NCI-H1417 treated with DMSO at 0.1 percent for 48 hours (cell line): ENCODE measurements around the gene WDR13.
"Not testable (repeated sequence)": the region's sequence is repeated elsewhere in the genome, so short reads cannot be mapped to it uniquely, and the experiment has no call there.

Experiments
- DNase-seq: peaks from one replicate; lab custom pipeline; 2025; lab: John Stamatoyannopoulos, UW

WDR13 gene

DNA sequence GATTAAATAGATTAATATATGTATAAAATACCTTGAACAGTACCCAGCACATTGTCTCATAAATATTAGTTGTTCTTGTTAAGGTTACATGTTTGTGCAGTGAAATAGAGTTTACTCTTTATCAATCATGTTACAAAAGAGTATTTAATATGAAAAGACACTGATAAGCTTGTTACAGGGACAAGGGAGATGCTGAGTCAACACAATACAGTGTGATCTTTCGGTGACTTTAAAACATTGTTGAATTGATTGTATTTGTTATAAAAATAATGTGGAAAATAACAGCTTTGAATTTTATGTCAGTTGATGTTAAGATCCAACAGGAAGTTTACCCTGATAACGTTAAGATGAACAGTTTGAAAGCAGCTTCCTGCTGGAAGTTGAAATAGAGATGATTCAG lies 1.4 kb upstream of the WDR13 start:
- no peak for DNase-seq

DNA sequence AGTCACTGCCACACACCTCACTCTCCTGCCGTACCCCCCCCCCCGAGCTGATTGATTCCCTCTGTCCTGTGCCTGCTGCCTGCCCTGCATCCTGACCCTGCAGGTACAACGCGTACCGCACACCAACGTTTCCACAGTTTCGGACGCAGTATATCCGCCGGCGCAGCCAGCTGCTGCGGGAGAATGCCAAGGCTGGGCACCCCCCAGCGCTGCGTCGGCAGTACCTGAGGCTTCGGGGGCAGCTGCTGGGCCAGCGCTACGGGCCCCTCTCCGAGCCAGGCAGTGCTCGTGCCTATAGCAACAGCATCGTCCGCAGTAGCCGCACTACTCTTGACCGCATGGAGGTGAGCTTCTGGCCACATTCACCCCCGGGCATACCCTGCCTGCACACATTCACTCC lies 1.3 kb downstream of the WDR13 start:
- no peak for DNase-seq

DNA sequence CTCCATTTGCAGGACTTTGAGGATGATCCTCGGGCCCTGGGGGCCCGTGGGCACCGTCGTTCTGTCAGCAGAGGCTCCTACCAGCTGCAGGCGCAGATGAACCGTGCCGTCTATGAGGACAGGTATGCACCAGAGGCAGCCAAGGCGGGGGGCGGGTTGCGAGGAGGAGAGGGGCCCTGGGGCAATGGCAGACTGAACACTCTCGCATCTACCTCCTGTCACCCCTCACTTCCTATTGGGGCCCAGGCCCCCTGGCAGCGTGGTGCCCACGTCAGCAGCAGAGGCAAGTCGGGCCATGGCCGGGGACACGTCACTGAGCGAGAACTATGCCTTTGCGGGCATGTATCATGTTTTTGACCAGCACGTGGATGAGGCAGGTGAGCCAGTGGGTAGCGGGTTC lies 2.0 kb downstream of the WDR13 start:
- DNase-seq: no peak

DNA sequence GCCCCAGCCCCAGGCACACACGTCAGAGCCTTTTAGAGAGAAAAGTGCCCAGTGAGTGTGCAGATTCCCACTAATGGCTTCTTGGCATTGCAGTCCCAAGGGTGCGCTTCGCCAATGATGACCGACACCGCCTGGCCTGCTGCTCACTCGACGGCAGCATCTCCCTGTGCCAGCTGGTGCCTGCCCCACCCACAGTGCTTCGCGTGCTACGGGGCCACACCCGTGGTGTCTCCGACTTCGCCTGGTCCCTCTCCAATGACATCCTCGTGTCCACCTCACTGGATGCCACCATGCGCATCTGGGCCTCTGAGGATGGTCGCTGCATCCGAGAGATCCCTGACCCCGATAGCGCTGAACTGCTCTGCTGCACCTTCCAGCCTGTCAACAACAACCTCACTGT lies 2.9 kb downstream of the WDR13 start:
- DNase-seq: no peak

DNA sequence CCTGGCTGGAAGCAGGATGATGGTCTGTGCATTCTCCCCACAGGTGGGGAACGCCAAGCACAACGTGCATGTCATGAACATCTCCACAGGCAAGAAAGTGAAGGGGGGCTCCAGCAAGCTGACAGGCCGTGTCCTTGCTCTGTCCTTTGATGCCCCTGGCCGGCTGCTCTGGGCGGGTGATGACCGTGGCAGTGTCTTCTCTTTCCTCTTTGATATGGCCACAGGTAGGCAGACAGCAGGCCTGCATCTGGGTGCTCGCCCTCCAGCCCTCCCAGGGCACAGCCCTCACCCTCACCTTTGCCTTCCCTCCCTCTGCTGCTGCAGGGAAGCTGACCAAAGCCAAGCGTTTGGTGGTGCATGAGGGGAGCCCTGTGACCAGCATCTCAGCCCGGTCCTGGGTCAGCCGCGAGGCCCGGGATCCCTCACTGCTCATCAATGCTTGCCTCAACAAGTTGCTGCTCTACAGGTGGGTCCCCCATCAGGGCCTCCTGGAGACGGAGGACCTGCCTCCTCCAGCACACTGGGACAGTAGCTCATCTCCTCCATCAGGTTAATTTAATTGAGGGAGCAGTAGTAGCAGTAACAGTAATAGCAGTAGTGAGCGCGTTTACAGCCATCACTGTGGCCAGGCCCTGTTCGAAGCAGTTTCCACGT lies 4.6 kb downstream of the WDR13 start:
- no peak for DNase-seq

DNA sequence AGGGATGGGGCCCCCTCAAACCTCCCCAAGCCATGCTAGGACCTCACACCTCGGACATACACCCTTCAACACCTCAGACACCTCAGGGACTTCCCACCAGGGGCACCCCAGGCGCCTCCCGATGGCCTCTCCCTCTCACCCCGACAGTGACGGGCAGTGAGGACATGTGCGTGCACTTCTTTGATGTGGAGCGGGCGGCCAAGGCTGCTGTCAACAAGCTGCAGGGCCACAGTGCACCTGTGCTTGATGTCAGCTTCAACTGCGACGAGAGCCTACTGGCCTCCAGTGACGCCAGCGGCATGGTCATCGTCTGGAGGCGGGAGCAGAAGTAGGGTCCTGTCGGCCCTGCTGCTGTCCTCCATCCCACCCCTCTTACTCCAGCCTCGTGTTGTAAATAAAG lies 7.4 kb downstream of the WDR13 start:
- DNase-seq: no peak

DNA sequence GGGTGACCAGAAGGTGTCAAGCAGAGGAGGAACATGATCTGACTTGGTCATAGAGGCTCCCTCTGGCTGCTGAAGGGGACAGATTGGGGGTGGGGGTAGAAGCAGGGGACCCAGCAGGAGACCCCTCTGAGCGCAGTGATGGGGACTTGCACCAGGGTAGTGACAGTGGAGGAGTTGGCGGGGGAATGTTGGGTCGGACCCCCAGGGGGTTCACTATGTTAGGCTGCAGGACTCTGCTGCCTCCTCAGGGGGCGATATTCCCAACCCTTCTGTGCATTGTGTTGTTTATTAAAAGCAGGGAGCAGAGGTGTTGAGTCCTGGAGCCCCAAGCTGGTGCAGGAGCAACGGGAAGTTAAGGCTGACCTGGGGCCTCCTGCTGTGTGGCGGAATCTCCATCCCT lies 8.8 kb downstream of the WDR13 start:
- no peak for DNase-seq

DNA sequence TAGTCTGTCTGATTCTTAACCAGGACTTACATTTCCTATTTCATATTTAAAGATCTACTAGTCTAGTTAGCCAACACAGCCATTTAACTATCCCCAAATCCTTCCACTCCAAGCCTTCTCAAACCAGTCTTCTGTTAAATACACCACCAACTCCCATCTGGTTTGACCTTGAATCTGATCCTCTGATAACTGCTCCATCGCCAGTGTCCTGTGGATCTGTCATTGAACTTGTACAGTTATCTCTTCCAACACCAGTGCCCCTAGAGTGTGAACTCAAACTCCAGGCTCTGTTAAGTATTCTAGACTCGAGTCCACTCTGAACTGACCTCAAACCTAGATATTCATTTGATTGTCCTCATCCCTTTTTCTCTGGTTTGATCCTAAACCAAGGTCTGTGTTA lies 14.4 kb downstream of the WDR13 start:
- no peak for DNase-seq

DNA sequence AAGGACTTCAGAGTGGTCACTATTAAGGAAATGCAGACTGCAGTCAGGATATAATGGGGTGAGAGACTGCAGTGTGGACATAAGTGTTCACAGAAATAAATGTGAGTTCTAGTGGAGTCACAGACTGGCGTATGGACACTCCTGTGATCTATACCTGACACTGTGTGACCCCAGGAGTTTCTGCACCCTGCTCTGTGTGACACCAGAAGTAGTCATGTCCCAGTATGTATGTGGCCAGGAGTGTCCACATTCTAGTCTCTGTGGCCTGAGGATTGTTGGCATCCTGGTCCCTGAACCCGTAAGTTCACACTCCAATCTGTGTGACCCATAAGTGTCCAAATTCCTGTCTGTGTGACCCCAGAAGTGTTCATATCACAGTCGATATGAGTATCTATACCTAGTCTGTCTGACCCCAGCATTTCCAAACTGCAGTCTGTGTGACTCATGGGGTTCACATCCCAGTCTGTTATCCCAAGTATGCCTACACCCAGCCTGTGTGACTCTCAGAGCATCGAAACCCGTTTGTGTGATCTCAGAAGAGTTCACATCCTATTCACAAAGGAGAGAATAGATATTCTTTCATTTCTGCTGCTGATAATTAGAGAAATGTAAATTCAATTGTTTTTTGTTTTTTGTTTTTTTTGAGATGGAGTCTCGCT lies 16.3 kb downstream of the WDR13 start:
- DNase-seq: no peak

DNA sequence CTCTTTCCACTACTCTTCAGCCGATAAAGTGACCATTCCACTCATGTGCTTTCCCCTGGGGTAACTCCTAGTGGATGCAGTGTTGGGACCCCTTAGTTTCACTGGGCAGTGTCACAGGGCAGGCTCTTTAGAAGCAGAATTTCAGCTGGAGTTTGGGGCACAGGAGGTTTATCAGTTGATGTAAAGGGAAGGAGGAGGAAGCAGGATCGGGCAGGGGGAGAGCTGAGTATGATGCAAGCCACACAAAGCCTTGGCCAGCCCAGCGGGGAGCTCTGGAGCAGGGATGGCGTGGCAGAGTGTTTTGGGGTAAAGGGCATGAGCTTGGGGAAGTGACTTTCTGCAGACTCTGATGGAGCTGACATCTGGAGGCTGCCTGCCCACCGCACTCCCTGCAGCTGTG lies 19.3 kb downstream of the WDR13 start:
- DNase-seq: no peak

DNA sequence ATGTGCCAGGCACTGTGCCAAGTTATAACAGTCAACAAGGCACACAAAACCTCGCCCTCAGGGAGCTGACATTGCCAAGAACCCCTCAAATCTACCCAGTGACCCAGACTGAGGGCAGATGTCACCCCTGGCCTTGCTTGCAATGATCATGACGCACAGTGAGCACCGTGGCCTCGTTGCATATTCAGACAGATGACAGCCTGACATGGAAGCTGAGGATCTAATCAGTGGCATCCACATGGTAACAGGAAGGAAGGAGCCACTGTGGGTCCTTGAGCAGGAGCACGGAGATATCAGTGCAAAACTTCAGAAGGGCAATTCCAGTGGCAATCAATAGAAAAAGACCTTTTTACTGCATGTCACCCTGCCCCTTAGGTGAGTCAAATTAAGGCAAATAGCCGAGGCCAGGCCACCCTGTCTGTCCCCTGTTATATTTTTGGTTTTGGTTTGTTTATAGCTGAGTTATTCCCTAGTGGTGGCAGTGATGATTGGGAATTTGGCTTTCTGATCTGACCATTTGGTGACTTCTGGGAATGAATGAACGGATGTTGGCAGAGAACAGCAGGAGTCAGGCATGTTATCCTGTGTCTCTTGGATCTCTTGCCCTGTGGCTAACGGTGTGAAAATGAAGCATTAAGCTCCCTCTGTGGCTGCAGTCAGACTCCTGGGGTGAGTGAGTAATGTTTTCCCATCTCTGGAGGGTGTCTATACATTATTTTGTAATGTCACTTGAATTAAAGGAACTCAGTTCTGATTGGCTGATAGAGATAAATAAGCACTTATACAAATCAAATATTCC lies 20.4 kb downstream of the WDR13 start:
- no peak for DNase-seq

DNA sequence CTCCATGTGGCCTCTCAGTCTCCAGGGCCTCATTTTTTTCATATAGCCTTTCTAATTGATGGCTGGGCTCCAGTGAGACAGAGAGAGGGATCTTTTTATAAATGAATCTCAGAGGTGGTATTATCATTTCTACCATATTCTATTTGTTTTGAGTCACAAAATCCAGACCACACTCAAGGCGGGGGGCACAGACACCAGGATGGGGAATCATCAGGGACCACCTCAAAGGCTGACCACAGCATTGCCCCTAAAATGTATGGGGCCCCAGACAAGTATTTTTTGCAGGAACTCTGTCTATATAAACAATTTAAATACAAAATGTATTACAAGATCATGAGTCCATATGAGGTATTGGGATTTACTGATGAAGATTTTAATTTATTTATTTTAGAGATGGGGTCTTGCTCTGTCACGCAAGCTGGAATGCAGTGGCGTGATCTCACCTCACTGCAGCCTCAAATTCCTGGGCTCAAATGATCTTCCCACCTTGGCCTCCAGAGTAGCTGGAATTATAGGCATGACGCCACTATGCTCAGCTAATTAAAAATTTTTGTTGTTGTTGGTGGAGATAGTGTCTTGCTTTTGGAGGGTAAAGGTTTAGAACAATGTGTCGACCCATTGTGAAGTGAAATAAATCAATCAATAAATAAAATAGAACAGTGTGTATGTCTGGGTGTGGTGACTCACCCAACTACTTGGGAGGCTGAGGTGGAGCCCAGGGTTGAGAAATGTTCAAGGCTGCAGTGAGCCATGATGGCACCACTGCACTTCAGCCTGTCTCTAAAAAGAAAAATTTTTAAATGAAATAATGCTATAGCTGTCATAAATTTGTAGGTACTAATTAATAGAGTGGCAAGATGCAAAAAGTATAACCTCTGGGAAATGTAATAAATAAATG lies 29.4 kb downstream of the WDR13 start:
- no peak for DNase-seq

DNA sequence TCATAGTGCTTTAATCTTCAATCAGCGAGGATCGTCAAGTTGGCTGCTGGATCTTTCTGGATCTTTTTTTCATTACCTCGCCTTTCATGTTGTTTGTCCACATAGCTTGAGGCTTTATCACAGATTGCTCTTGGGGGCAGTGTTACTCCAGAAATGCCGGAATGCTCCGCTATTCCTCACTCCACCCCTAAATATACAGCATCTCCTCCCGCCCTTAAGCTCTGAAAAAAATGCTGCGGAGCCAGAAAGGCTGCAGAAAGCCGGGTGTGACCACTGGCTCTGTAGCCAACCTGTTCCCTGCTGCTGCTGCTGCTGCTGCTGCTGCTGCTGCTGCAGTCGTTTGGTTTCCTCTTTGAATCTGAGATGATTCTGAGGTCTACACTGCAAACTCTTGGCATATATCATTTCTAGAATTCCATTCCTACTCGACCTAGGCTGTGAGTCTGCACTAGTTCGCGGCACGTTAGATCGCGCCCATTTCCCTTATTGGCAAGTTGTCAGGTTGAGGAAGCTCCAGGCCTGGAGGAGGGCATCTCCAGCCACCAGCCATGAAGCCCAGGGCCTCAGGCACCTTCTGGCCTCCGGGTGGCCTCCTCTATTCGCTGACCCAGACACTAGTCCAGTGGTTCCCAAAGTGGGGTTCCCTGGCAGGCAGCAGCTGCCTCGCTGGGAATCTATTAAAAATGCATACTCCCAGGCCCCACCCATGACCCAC lies 34.2 kb downstream of the WDR13 start:
- DNase-seq: peak; percentile 69

DNA sequence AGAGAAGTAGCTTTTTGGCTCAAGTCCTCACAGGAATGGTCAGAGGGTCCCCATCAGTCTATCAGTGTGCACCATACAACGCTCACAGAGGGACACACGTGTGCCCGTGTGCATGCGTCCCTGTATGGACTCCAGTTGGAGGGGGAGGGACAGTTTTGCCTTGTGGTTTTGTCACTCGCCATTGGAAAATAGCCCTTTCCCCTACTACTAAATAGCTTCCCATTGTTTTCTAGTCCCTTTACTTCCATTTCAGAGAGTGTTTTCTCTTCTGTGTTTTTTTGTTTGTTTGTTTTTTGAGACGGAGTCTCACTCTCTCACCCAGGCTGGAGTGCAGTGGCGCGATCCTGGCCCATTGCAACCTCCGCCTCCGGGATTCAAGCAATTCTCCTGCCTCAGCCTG lies 34.9 kb downstream of the WDR13 start:
- no peak for DNase-seq

DNA sequence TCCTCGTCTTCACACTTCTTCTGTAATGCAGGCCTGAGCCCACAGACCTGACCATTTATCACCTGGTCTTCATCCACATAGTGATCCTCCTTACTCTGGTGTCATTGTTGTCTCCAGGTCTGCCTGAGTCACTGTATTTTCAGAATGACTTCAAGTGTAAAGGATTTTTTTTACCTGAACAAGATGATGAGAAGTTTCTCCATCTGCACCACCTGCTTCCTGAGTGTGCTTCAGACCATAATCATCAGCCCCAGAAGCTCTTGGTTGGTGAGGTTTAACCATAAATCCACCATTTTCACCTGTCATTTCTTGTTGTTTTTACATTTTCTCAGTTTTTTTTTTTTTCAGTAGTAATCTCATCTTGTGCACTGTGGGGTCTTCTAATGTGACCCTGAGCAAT lies 39.0 kb downstream of the WDR13 start:
- DNase-seq: no peak

DNA sequence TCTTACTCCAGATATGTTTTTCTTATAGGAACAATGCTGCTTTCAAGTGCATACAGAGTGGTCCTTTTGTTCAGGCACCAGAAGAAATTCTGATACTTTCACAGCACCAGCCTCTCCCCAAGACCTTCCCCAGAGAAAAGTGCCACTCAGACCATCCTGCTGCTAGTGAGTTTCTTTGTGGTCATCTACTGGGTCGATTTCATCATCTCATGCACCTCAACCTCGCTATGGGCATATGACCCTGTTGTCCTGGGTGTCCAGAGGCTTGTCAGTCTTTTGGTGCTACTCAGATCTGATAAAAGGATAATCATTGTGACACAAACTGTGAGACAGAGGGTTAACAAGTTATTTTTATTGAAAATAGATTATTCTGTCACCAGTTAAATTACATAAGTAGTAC lies 39.5 kb downstream of the WDR13 start:
- no peak for DNase-seq

DNA sequence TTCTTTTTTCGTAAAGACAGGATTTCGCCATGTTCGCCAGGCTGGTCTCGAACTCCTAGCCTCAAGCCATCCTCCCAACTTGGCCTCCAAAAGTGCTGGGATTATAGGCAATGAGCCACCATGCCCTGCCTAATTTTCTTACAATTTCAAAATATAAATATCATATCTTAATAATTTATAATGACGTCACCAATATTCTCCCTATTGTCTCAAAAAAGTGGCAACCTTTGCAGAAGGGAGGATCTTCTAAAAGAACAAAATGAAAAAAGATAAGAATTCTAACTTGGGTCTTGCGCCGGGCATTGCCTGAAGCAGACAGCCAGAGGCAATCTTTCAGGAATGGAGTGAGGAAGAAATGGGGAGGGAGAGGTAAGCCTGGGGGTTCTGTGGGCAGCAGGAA lies 48.4 kb downstream of the WDR13 start:
- DNase-seq: no peak

DNA sequence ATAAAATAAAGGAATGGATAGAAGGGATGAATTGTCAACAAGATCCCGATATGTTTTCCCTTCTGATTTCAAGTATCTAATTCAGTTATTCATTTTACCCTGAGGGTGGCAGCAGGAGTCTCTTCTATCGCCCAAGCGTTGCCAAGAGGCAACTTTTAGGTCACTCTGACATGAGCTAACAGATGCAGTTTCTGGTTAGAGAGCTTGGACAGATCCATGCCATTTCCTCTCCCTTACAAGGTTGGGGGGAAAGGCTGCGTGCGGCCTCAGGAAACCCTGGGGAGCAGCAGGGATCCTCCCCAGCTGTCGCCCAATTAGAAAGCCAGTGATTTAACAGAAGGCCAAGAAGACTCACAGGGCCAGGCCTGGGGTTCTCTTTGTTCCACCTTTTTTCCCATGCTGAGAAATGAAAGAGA lies 51.1 kb downstream of the WDR13 start:
- peak; percentile 42 for DNase-seq

DNA sequence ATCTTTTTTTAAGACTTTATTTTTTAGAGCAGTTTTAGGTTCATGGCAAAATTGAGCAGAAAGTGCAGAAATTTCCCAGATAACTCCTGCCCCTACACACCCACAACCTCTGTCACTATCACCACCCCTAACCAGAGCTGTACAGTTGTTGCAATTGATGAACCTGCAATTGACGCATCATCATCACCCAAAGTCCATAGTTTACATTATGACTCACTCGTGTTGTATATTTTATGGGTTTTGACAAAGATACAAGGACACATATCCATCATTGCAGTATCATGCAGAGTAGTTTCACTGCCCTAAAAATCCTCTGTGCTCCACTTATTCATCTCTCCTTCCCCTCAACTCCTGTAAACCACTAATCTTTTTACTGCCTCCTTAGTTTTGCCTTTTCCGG lies 51.8 kb downstream of the WDR13 start:
- DNase-seq: no peak

DNA sequence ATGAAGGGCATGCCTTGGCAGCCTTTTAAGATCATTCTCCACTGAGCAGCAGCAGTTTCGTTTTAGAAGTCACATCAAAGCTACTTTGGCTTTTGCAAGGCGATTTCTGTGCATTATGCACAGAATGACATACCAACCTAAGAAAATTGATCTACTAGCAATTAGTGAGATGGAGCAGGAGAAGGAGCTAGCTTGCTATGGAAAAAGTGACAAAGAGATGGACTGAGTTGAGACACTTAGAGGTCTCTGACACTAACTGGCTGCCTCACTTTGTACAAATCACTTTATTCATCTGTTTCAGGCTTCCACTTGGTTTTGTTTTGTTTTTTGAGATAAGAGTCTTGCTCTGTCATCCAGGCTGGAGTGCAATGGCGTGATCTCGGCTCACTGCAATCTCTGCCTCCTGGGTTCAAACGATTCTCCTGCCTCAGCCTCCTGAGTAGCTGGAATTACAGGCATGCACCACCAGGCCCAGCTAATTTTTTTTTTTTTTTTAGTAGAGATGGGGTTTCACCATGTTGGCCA lies 54.8 kb downstream of the WDR13 start:
- not testable (repeated sequence) for DNase-seq

DNA sequence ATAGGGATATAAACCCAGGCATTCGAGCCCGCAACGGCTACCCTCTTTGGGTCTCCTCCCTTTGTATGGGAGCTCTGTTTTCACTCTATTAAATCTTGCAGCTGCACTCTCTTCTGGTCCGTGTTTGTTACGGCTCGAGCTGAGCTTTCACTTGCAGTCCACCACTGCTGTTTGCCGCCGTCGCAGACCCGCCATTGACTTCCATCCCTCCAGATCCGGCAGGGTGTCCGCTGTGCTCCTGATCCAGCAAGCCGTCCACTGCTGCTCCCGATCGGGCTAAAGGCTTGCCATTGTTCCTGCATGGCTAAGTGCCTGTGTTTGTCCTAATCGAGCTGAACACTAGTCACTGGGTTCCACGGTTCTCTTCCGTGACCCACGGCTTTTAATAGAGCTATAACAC lies 57.5 kb downstream of the WDR13 start:
- not testable (repeated sequence) for DNase-seq
